Activated CD4-positive, alpha-beta T cell treated with anti-CD3 and anti-CD28 coated beads, Interleukin-2, amount 50 U/mL, for 48 hours (primary cell): Measurements from ENCODE around the gene DEXI.

ENCODE experiments used
- DNase-seq, 2 experiments: peaks; one replicate each; pipeline ENCODE4 v3.0.0-alpha.2; 2020

Gene DEXI

DNA sequence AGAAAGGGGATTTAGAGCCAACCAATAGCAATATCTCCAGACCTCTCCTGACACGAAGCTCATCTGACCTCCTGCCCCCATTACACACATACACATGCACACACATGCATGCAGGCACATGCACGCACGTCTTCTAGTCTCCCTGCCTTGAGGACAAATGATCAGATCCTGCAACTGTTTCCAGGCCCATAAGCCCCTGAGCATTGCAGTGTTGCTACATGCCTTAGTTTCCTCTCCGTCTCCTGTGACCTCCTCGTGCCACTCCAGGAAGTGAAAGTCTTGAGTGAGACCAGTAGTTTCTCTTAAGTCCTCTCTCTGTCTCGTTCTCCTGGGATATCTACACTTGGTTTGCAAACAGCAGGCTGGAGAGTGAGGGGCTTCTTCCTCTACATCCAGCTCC is 57.0 kb downstream of the DEXI start:
- no peak for DNase-seq

GRCh38 chr16:10883004-10883403 is 59.3 kb downstream of the DEXI start:
- DNase-seq = no peak

DNA sequence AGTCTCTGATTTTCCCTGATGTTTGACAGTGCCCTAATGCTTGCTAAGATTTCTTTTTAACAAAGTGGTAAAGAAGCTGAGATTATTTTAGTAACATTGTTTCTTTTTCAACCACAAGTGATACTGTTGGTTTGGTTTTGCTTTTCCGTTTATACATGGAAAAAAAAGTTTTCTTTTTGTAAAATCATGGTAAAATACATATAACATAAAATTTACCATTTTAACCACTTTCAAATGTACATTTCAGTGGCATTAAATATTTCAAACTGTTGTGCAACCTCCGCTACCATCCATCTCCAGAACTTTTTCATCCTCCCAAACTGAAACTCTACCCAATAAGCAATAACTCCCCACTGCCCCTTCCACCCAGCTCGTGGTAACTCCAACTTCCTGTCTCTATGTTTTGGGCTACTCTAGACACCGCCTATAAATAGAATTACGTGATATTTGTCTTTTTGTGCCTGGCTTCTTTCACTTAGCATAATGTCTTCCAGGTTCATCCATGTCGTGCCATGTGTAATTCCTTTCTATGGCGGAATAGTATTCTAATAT is 60.7 kb downstream of the DEXI start:
- no peak for DNase-seq

GRCh38 chr16:10880594-10881452 is 61.4 kb downstream of the DEXI start:
- no peak for DNase-seq

GRCh38 chr16:10879681-10880589 is 62.3 kb downstream of the DEXI start:
- no peak for DNase-seq
